SK-N-SH (cell line): ENCODE measurements around the gene ARAP1. TPM values are rescaled to one million over a fixed set of nuclear protein-coding genes. Genes with fewer than 3 reads are reported as not detected.

Source experiments
- CTCF ChIA-PET: fragments of 300-600, 350-600 bp; formaldehyde crosslinking; extraction: SDS; loops from one replicate; lab custom pipeline; 2021; lab: Yijun Ruan, JAX
- POLR2A ChIA-PET: fragments of 350-600 bp; sonication (Branson Sonifier 250); formaldehyde crosslinking; extraction: SDS; loops from one replicate; lab custom pipeline; 2020; ENCODE audit warnings: antibody characterized with exemption, inconsistent platforms; lab: Yijun Ruan, JAX
- DNase-seq: peaks from one replicate; pipeline ENCODE4 v3.0.0; 2012
- H2AFZ ChIP-seq: fragments of 200-600 bp; sonication (generic); 2 replicates; pipeline ENCODE4 v1.8.1; 2016; ENCODE audit warnings: antibody characterized with exemption, mild to moderate bottlenecking, low read depth
- H3F3A ChIP-seq: fragments of 200-600 bp; sonication (generic); replicated peaks from 2 replicates; pipeline ENCODE3; 2016; ENCODE audit warnings: antibody characterized with exemption, mild to moderate bottlenecking; ENCODE audit not compliant: insufficient read depth
- H3K27ac ChIP-seq, 2 experiments: fragments of 200-500 bp in 1 of 2; fragments of 200-600 bp in 1 of 2; sonication (Bioruptor generic) in 1 of 2; sonication (generic), shearing (Covaris generic) in 1 of 2; 2 replicates each; pipeline versions ENCODE4 v1.5.1 to v1.6.1; 2014 to 2016; ENCODE audit warnings: low read depth in 2 of 2, inconsistent platforms in 1 of 2, low read length in 1 of 2, mild to moderate bottlenecking in 1 of 2, mixed read lengths in 1 of 2
- H3K27me3 ChIP-seq: fragments of 200-600 bp; sonication (generic), shearing (Covaris generic); 2 replicates; pipeline ENCODE4 v1.6.1; 2016; ENCODE audit warnings: mixed run types; ENCODE audit not compliant: insufficient read depth
- H3K36me3 ChIP-seq, 2 experiments: fragments of 200-500 bp in 1 of 2; fragments of 200-600 bp in 1 of 2; sonication (Bioruptor generic) in 1 of 2; sonication (generic) in 1 of 2; replicated peaks in 1 of 2; 2 replicates each; pipeline versions ENCODE3 to v1.5.1; 2014 to 2016; ENCODE audit warnings: low read length in 1 of 2, mild to moderate bottlenecking in 1 of 2; ENCODE audit not compliant: insufficient read depth in 2 of 2, control insufficient read depth in 1 of 2
- H3K4me1 ChIP-seq, 2 experiments: fragments of 200-500 bp in 1 of 2; fragments of 200-600 bp in 1 of 2; sonication (Bioruptor generic) in 1 of 2; sonication (generic), shearing (Covaris generic) in 1 of 2; 2 replicates each; pipeline versions ENCODE4 v1.5.1 to v1.6.1; 2014 to 2016; ENCODE audit warnings: low read depth in 1 of 2, low read length in 1 of 2, mixed run types in 1 of 2; ENCODE audit not compliant: insufficient read depth in 2 of 2, control insufficient read depth in 1 of 2
- H3K4me2 ChIP-seq: fragments of 200-600 bp; sonication (generic), shearing (Covaris generic); 2 replicates; pipeline ENCODE4 v1.6.1; 2017; ENCODE audit warnings: mixed run types
- H3K4me3 ChIP-seq, 2 experiments: fragments of 200-500 bp in 1 of 2; fragments of 200-600 bp in 1 of 2; sonication (Bioruptor generic) in 1 of 2; sonication (generic), shearing (Covaris generic) in 1 of 2; 2 replicates each; pipeline versions ENCODE4 v1.5.1 to v1.8.1; 2014 to 2016; ENCODE audit warnings: low read depth in 2 of 2, inconsistent platforms in 1 of 2, low read length in 1 of 2, mild to moderate bottlenecking in 1 of 2, mixed read lengths in 1 of 2, moderate library complexity in 1 of 2
- H3K79me2 ChIP-seq: fragments of 200-600 bp; sonication (generic); 2 replicates; pipeline ENCODE4 v1.8.1; 2017; ENCODE audit warnings: mild to moderate bottlenecking; ENCODE audit not compliant: insufficient read depth
- H3K9ac ChIP-seq: fragments of 200-600 bp; sonication (generic); 2 replicates; pipeline ENCODE4 v1.6.1; 2017; ENCODE audit warnings: mixed run types
- H3K9me2 ChIP-seq: fragments of 200-600 bp; sonication (generic); 2 replicates; pipeline ENCODE4 v1.6.1; 2017; ENCODE audit warnings: mixed run types
- H3K9me3 ChIP-seq: fragments of 200-600 bp; sonication (generic); 2 replicates; pipeline ENCODE4 v1.6.1; 2017; ENCODE audit warnings: mixed run types, mild to moderate bottlenecking, moderate library complexity
- H4K20me1 ChIP-seq: fragments of 200-600 bp; sonication (generic); 2 replicates; pipeline ENCODE4 v1.6.1; 2017; ENCODE audit warnings: mild to moderate bottlenecking, mixed run types; ENCODE audit not compliant: insufficient read depth
- CHD2 ChIP-seq: fragments of 150-350 bp; IDR thresholded peaks from 2 replicates; pipeline ENCODE4 v1.6.1; 2018; ENCODE audit warnings: low read length; ENCODE audit not compliant: partially characterized antibody
- ELF1 ChIP-seq: IDR thresholded peaks from 2 replicates; pipeline ENCODE4 v1.4.0; 2012
- EP300 ChIP-seq, 2 experiments: IDR thresholded peaks; 2 replicates each; pipeline versions ENCODE4 v1.4.0 to v1.6.1; 2012; ENCODE audit warnings: borderline replicate concordance in 1 of 2, low read depth in 1 of 2, low read length in 1 of 2
- EZH2phosphoT487 ChIP-seq: fragments of 200-600 bp; sonication (generic); IDR thresholded peaks from 2 replicates; pipeline ENCODE4 v1.6.1; 2017; ENCODE audit warnings: low read depth, mixed run types, mild to moderate bottlenecking, antibody characterized with exemption, moderate library complexity, borderline replicate concordance
- FOXM1 ChIP-seq: IDR thresholded peaks from 2 replicates; pipeline ENCODE4 v1.4.0; 2012; ENCODE audit warnings: low read depth, mild to moderate bottlenecking
- MEF2A ChIP-seq: IDR thresholded peaks from 2 replicates; pipeline ENCODE4 v1.4.0; 2012; ENCODE audit warnings: low read depth, borderline replicate concordance
- POLR2AphosphoS5 ChIP-seq: IDR thresholded peaks from 2 replicates; pipeline ENCODE4 v1.6.1; 2012; ENCODE audit warnings: low read depth, low read length
- RCOR1 ChIP-seq: fragments of 150-350 bp; IDR thresholded peaks from 2 replicates; pipeline ENCODE4 v1.6.1; 2017; ENCODE audit warnings: antibody characterized with exemption, low read length
- RFX5 ChIP-seq: IDR thresholded peaks from 2 replicates; pipeline ENCODE4 v1.6.1; 2012; ENCODE audit warnings: mild to moderate bottlenecking, improper control_type of control experiment, low read length
- RXRA ChIP-seq: IDR thresholded peaks from 2 replicates; pipeline ENCODE4 v1.4.0; 2012; ENCODE audit warnings: low read depth, mild to moderate bottlenecking, borderline replicate concordance
- TAF1 ChIP-seq: IDR thresholded peaks from 2 replicates; pipeline ENCODE4 v1.6.1; 2012; ENCODE audit warnings: low read depth, mild to moderate bottlenecking, low read length, moderate library complexity, borderline replicate concordance
- YY1 ChIP-seq: IDR thresholded peaks from 2 replicates; pipeline ENCODE4 v1.4.0; 2012; ENCODE audit warnings: low read depth, mild to moderate bottlenecking
- WGBS: methylation state at CpG from one replicate; pipeline ENCODE4 v1.1.6; 2017; ENCODE audit warnings: low lambda C conversion rate; 5-methylcytosine and 5-hydroxymethylcytosine counted together
- polyA plus RNA-seq, 3 experiments: library from polyadenylated mRNA; depleted of rRNA; stranded (reverse); fragments of >200 nt; gene quantifications; 2 replicates each; pipeline ENCODE4 v1.2.3, GENCODE V29; 2012
- TF ChIP-seq, protein P1 (sequence below): IDR thresholded peaks from 2 replicates; pipeline ENCODE4 v1.4.0; 2012; ENCODE audit warnings: low read depth
- TF ChIP-seq, protein P2 (sequence below): IDR thresholded peaks from 2 replicates; pipeline ENCODE4 v1.4.0; 2012; ENCODE audit warnings: low read depth, borderline replicate concordance
- TF ChIP-seq, protein P3 (sequence below): IDR thresholded peaks from 2 replicates; pipeline ENCODE4 v1.6.1; 2012; ENCODE audit warnings: mild to moderate bottlenecking, low read depth, low read length, moderate library complexity
- TF ChIP-seq, protein P4 (sequence below): fragments of 200-600 bp; sonication (generic); IDR thresholded peaks from 2 replicates; pipeline ENCODE4 v1.6.1; 2017; ENCODE audit warnings: antibody characterized with exemption, mild to moderate bottlenecking, moderate library complexity

ARAP1 gene
- polyA plus RNA-seq, 1 of the 3 experiments (the other 2 are of a cell fraction), result 56.6 TPM

DNA sequence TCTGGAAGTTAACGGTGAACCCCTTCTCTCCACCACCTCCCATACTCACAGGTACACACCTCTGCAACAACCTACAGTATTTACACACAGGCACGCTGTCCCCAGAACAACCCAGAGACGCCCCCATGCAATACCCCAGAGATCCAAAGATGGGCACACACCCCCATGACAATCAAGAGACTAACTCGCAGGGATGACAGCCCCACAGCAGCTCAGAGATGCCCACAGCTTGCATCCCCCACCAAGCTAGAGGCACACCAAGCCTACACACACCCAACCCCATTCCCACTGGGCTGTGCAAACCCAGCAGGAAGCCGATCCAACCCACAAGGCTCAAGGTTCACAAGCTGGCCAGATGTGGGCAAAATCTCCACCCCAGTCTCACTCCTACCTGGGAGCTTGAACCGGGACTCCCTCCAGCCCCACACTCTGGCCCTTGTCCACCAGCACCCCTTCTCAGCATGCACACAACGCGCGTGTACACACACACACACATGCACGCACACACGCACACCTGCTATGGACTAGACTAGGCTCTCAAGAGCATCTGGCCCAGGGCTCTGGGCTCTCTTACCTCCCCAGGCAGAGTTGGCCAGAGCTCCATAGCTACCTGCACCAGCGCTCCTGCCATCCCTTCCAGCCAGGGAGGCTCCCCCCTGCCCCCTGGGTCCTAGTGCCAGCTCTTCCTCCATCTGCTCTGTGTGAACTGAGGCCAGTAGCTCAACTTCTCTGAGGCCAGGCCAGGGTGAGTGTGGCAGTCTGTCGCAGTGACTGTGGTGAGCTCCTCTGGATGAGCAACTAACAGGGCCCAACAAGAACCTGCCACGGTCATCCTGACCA lies 30.1 kb upstream of the ARAP1 start:
- ChIA-PET CTCF (interaction anchor here (1.0 to 4.3 kb wide), 5 partner anchors 9 to 57 kb away, joined by 3 to 43 read pairs (median 3); partner anchors contain the start of gene STARD10), POLR2A (interaction anchor here (0.6 to 0.8 kb wide), 3 partner anchors 16 to 31 kb away, joined by 3 to 4 read pairs (median 3); no protein-coding TSS in a partner anchor)
- no peak overlapping the region for H3K27ac ChIP-seq
- no peaks in the 10 kb centered on the region for H3K27me3 ChIP-seq
- peak; percentile 61 for DNase-seq
- H3K4me3 ChIP-seq, result peak overlapping the region; percentile 23 to 54; a peak in 3 of 4 replicates
- H3K4me1 ChIP-seq, result peaks cover 3 to 44% of the 10 kb centered on the region in 2 experiments; a peak in 2 of 4 replicates
- no peaks in the 10 kb centered on the region for H3K36me3 ChIP-seq
- H3K9ac ChIP-seq, result no peak overlapping the region
- 69% methylated on average over 14 of the region's 14 CpGs for WGBS
- H3F3A ChIP-seq, result no peaks in the 10 kb centered on the region
- no peaks in the 10 kb centered on the region for H3K79me2 ChIP-seq
- H3K4me2 ChIP-seq, result peak overlapping the region; percentile 63
- H2AFZ ChIP-seq, result no peak overlapping the region
- H3K9me3 ChIP-seq, result no peaks in the 10 kb centered on the region
- H3K9me2 ChIP-seq, result no peaks in the 10 kb centered on the region
- no peaks in the 10 kb centered on the region for H4K20me1 ChIP-seq
- no peak for TF ChIP-seq CHD2
- no peak for TF ChIP-seq POLR2AphosphoS5
- TF ChIP-seq RFX5, result no peak
- no peak for TF ChIP-seq MEF2A
- no peak for TF ChIP-seq RCOR1
- no peak for TF ChIP-seq ELF1
- TF ChIP-seq, protein P1, sequence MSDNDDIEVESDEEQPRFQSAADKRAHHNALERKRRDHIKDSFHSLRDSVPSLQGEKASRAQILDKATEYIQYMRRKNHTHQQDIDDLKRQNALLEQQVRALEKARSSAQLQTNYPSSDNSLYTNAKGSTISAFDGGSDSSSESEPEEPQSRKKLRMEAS, result no peak
- TF ChIP-seq, protein P2, sequence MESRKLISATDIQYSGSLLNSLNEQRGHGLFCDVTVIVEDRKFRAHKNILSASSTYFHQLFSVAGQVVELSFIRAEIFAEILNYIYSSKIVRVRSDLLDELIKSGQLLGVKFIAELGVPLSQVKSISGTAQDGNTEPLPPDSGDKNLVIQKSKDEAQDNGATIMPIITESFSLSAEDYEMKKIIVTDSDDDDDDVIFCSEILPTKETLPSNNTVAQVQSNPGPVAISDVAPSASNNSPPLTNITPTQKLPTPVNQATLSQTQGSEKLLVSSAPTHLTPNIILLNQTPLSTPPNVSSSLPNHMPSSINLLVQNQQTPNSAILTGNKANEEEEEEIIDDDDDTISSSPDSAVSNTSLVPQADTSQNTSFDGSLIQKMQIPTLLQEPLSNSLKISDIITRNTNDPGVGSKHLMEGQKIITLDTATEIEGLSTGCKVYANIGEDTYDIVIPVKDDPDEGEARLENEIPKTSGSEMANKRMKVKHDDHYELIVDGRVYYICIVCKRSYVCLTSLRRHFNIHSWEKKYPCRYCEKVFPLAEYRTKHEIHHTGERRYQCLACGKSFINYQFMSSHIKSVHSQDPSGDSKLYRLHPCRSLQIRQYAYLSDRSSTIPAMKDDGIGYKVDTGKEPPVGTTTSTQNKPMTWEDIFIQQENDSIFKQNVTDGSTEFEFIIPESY, result no peak
- TF ChIP-seq EP300 (IDR thresholded peaks at IDR 0.05; ENCODE audit: borderline replicate concordance in 1 of 2, low read depth in 1 of 2, low read length in 1 of 2), result no peak

DNA sequence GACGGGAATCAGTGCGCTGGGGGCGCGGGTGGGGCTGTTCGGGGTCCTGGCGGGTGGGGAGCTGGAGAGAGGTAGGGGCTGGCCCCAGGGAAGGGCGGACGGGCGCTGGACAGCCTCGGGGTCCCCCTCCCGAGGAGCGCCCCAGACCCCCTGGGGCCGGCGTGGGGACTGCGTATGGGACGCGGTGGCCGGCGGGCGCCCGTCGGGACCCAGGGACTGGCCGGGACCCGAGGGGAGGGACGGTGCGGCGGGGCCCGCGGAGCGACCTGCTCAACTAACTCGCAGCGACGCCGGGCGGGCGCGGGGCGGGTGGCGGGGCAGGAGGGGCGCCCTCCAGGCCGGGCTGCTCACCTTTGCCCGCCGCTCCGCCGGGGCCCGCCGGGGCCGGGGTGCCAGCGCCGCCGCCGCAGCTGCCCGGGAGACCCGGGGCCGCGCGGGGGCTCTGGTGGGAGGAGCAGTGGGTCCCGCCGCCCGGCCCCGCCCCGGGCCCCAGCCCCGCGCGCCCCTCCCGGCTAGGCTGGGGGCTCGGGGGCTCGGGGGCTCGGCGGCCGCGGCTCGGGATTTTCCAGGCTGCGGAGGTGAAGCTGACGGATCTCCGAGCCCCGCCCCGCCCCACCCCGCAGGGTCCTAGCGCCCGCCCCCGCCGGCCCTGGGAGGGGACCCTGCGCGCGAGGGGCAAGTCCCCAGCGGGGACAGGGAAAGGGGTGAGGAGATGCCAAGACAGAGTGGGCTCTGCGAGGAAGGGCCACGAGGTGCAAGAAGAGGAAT lies 29.3 kb upstream of the ARAP1 start:
- no peaks in the 10 kb centered on the region for H3K9me2 ChIP-seq
- no peak overlapping the region for H3K27ac ChIP-seq
- no peaks in the 10 kb centered on the region for H3K36me3 ChIP-seq
- no peaks in the 10 kb centered on the region for H3K79me2 ChIP-seq
- no peak overlapping the region for H3K9ac ChIP-seq
- ChIA-PET POLR2A (interaction anchor here (0.8 kb wide), 1 partner anchor 31 kb away, joined by 3 read pairs; no protein-coding TSS in a partner anchor), CTCF (interaction anchor here (1.2 to 4.3 kb wide), 5 partner anchors 8 to 57 kb away, joined by 3 to 43 read pairs (median 5); partner anchors contain the start of gene STARD10)
- no peaks in the 10 kb centered on the region for H3F3A ChIP-seq
- no peaks in the 10 kb centered on the region for H4K20me1 ChIP-seq
- peak overlapping the region; percentile 87 for H3K4me2 ChIP-seq
- H3K27me3 ChIP-seq, result no peaks in the 10 kb centered on the region
- H3K9me3 ChIP-seq, result no peaks in the 10 kb centered on the region
- H3K4me3 ChIP-seq, result peak overlapping the region; percentile 46 to 54
- 17% methylated on average over 10 of the region's 89 CpGs for WGBS
- no peak overlapping the region for H2AFZ ChIP-seq
- H3K4me1 ChIP-seq, result peaks cover 3 to 52% of the 10 kb centered on the region in 2 experiments; a peak in 2 of 4 replicates
- peak; percentile 92 for DNase-seq
- TF ChIP-seq, protein P1, result no peak
- TF ChIP-seq TAF1 (no peak), EZH2phosphoT487 (no peak), YY1 (no peak), CHD2 (no peak), FOXM1 (no peak), RXRA (no peak)
- TF ChIP-seq, protein P3, sequence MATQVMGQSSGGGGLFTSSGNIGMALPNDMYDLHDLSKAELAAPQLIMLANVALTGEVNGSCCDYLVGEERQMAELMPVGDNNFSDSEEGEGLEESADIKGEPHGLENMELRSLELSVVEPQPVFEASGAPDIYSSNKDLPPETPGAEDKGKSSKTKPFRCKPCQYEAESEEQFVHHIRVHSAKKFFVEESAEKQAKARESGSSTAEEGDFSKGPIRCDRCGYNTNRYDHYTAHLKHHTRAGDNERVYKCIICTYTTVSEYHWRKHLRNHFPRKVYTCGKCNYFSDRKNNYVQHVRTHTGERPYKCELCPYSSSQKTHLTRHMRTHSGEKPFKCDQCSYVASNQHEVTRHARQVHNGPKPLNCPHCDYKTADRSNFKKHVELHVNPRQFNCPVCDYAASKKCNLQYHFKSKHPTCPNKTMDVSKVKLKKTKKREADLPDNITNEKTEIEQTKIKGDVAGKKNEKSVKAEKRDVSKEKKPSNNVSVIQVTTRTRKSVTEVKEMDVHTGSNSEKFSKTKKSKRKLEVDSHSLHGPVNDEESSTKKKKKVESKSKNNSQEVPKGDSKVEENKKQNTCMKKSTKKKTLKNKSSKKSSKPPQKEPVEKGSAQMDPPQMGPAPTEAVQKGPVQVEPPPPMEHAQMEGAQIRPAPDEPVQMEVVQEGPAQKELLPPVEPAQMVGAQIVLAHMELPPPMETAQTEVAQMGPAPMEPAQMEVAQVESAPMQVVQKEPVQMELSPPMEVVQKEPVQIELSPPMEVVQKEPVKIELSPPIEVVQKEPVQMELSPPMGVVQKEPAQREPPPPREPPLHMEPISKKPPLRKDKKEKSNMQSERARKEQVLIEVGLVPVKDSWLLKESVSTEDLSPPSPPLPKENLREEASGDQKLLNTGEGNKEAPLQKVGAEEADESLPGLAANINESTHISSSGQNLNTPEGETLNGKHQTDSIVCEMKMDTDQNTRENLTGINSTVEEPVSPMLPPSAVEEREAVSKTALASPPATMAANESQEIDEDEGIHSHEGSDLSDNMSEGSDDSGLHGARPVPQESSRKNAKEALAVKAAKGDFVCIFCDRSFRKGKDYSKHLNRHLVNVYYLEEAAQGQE, result no peak
- TF ChIP-seq, protein P4, sequence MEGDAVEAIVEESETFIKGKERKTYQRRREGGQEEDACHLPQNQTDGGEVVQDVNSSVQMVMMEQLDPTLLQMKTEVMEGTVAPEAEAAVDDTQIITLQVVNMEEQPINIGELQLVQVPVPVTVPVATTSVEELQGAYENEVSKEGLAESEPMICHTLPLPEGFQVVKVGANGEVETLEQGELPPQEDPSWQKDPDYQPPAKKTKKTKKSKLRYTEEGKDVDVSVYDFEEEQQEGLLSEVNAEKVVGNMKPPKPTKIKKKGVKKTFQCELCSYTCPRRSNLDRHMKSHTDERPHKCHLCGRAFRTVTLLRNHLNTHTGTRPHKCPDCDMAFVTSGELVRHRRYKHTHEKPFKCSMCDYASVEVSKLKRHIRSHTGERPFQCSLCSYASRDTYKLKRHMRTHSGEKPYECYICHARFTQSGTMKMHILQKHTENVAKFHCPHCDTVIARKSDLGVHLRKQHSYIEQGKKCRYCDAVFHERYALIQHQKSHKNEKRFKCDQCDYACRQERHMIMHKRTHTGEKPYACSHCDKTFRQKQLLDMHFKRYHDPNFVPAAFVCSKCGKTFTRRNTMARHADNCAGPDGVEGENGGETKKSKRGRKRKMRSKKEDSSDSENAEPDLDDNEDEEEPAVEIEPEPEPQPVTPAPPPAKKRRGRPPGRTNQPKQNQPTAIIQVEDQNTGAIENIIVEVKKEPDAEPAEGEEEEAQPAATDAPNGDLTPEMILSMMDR, result no peak
